Stomach (tissue), 4 donors: ENCODE results near the gene GLTP.

Source experiments
- CTCF ChIP-seq, 7 experiments: fragments of 450-650 bp in 4 of 7; fragments of 200-600 bp in 3 of 7; sonication (generic) in 3 of 7; IDR thresholded peaks; one replicate each; pipeline ENCODE4 v1.5.1; 2016 to 2019; ENCODE audit warnings: antibody characterized with exemption in 7 of 7, control low read depth in 2 of 7, mild to moderate bottlenecking in 1 of 7
- EP300 ChIP-seq: sonication (generic); formaldehyde crosslinking; IDR thresholded peaks from one replicate; pipeline ENCODE4 v1.6.1; 2017; ENCODE audit warnings: antibody characterized with exemption
- POLR2A ChIP-seq, 4 donors: fragments of 450-650 bp; IDR thresholded peaks; one replicate each; pipeline ENCODE4 v1.6.1; 2016; ENCODE audit warnings: antibody characterized with exemption in 4 of 4, control low read depth in 2 of 4, mild to moderate bottlenecking in 1 of 4, moderate library complexity in 1 of 4
- POLR2AphosphoS5 ChIP-seq, 3 donors: sonication (generic); formaldehyde crosslinking; IDR thresholded peaks; one replicate each; pipeline ENCODE4 v1.6.1; 2016; ENCODE audit warnings: antibody characterized with exemption in 3 of 3

DNA sequence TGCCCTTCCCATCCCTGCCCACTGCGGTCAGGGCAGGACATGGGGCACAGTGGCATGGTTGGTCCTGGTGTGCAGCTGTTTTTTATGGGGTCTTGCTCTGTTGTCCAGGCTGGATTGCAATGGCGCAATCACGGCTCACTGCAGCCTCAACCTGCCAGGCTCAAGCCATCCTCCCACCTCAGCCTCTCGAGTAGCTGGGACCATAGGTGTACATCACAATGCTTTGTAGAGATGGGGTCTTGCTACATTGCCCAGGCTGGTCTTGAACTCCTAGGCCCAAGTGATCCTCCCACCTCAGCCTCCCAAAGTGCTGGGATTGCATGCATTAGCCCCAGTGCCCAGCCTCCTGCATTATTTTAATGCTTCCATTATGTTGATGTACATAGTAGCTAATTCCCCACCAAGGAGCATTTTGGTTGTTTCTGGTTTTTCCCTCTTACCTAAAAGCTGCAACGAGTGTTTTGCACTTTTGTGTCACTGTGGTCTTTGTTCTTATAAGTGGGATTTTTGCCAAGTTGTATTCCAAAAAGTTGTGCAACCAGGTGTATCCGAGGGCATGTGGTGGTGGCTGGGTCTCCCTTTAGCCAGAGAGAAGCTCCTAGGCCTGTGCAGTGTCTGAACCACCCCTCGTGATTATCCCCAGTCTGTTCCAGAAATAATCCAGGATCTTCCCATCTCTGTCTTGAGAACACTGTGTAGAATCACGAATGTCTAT is 30.1 kb upstream of the GLTP start:
- TF ChIP-seq CTCF (IDR thresholded peaks at IDR 0.05) (no peak), POLR2AphosphoS5 (IDR thresholded peaks at IDR 0.05) (no peak), EP300 (no peak), POLR2A (IDR thresholded peaks at IDR 0.05) (no peak)
